GM21786 (cell line): ENCODE data around the gene GABBR2.
"Not testable (repeated sequence)": the region's sequence is repeated elsewhere in the genome, so short reads cannot be mapped to it uniquely, and the experiment has no call there.

Experiments used
- ATAC-seq: cut with Tn5 transposase; IDR thresholded peaks from one replicate; pipeline ENCODE4 v1.9.1; 2021; ENCODE audit not compliant: unreplicated experiment

Gene GABBR2

DNA sequence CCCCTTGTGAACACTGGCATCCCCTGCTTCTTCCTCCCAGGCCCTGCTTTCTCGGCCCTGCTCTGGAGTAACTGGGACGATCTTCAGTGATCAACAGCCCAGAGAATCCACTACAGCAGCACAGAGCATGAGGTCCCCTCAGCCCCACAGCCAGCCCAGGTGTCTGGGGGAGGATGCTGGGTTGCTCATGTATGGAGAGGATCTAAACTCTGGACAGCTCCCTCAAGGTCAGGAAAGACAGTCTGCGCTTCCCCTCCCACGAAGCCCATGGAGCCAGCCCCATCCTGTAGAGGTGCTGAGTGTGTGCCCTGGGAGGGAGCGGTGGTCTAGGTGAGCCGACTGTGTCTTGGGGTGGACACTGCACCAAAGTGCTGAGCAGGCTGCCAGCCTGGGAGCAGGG is 190.2 kb downstream of the GABBR2 start:
- ATAC-seq = no peak

DNA sequence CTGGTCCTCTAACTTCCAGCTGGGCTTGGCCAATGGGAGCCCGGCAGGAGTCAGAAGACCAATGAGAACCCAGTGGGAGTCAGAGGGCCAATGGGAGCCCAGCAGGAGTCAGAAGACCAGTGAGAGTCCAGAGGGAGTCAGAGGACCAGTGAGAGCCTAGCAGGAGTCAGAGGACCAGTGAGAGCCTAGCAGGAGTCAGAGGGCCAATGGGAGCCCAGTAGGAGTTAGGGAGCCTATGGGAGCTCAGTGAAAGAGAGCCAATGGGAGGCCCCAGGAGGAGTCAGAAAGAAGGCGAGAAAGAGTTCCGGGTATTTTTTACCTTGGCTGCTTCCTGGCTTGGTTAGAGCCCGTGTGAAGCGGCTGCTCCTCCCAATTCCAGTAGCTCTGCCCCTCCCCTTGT is 191.0 kb downstream of the GABBR2 start:
- ATAC-seq = no peak

DNA sequence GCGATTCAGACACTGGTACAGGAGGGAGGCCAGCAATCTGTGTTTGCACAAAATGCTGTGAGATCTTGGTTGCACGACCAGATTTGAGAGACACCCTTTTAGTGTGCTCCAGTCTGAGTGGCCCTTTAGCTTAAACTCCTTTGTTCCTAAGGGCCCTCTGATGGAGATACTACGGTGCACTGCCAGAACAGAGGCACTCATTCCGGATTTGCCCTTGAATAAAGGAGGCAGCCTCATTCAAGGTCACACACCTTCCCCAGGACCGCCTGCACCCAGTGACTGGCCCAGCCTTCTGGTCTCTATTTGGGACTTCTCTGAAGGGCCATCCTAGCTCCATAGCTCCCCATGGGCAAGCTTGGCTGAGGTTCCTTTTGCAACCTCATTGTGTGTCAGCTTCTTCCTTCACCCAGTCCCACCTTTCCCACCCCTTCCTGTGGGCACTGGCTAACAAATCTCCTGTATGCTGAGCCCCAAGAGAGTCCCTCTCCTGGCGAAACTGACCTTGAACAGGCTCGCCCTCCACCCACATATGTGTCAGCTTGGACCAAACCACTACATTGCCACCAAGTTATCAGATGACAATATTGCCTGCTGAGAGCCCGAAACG is 191.7 kb downstream of the GABBR2 start:
- ATAC-seq = no peak

DNA sequence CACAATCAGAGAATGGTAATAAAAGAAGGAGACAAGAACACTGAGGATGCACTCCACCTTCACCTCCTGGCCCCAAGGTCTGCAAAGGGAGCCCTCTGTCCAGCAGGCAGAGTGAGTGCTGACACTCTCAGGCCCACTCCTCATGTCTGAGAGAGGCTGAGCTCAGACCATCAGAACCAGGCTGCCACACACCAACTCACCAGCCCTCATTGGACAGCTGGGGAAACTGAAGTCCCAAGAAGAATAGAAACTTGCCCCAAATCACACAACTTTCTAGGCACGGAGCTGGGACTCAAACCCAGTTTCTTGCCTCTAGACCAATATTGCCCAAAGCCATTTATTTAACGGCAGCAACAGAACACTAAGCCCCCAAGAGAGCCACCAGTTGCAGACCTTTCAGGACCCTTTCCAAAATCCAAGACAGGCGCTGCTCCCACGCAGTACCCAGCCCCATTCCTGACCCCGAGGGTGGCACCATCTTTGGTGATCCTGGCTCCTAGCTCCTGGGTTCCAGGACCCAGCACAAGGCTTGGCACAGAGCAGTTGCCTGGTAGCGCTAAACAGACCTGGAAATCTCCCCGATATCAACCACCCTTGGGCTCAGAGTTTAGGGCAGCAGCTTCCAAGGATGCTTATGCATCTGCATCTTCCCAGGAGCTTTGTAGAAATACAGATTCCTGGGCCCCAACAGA is 192.4 kb downstream of the GABBR2 start:
- no peak for ATAC-seq

DNA sequence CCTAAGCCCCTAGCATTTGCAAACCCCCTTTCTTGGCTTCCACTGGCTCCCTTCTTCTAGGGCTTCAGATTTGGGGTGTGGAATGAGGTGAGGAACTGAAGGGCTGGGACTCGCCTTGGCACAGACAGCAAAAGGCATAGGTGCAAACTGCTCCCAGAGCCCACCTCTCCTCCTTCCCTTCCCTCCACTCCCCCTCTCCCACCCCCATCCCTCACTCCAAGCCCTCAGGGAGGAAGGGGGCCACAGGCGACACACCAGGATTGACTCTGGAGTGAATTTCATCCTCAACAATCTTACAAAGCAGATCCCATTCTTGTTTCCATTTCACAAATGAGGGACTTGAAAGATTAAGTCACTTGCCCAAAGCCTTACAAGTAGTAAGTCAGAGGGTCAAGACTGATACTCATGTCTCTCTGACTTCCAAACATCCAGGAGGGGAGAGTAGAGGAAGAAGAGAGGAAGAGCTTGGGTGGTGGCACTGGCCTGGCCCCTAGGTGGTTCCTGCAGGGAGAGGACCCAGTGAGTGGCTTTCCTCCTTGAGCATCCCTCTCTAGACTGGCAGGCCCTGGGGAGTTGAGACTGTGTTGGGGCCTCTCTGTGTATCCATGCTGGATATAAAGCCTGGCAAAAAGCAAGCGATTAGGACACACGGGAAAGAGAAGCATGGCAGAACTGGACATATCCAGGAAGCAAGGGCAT is 193.1 kb downstream of the GABBR2 start:
- no peak for ATAC-seq

DNA sequence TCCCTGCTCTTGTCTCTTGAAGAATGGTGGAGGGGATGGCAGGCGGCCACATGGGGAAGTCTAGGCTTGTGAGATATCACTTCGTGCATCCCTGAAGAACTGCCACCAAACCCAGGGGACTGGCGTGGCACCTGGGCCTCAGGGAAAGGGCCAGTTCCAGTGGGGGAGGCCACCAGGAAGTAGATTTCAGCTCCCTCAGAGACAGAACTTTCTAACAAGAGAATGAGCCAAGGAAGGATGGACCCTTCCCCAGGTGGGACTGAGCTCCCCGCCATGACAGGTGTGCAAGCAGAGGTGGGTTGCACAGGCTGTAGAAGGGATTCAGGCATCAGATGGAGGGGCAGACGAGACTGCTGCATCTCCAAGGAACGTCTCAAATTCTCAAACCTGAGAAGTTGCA is 193.9 kb downstream of the GABBR2 start:
- no peak for ATAC-seq

DNA sequence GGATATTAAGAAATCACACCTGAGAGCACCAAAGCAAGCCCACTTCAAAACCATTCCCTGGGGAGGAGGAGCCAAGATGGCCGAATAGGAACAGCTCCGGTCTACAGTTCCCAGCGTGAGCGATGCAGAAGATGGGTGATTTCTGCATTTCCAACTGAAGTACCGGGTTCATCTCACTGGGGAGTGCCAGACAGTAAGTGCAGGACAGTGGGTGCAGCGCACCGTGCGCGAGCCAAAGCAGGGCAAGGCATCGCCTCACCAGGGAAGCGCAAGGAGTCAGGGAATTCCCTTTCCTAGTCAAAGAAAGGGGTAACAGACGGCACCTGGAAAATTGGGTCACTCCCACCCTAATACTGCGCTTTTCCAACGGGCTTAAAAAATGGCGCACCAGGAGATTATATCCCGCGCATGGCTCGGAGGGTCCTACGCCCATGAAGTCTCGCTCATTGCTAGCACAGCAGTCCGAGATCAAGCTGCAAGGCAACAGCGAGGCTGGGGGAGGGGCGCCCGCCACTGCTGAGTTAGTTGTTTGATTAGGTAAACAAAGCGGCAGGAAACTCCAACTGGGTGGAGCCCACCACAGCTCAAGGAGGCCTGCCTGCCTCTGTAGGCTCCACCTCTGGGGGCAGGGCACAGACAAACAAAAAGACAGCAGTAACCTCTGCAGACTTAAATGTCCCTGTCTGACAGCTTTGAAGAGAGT is 200.4 kb downstream of the GABBR2 start:
- not testable (repeated sequence) for ATAC-seq

DNA sequence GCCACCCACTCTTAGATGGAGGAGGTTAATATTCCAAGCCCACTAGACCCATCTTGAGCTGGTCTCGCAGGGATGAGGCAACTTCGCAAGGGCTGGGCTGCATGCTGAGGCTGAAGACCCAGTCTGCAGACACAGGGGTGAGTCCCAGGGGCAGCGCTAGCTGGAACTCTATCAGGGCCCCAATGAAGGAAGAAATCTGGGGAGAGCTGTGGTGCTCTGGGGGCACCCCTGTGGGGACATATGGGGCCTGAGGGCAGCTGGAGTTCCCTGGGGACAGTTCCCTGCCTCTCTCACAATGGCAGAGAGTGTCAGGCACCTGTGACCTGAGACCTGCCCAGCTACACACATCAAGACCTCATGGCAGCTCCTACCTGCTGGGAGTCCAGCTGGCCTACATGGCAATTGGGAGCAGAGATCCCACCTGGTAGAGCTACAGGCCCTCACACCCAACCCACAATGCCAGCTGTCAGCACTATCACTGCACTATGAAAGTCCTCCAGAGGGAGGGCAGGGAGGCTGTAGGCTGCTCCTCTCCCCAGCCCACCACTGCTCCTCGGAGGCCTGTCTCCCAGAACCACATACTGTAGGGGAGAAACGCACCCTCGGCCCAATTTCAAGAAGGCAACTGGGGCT is 202.2 kb downstream of the GABBR2 start:
- ATAC-seq = no peak

DNA sequence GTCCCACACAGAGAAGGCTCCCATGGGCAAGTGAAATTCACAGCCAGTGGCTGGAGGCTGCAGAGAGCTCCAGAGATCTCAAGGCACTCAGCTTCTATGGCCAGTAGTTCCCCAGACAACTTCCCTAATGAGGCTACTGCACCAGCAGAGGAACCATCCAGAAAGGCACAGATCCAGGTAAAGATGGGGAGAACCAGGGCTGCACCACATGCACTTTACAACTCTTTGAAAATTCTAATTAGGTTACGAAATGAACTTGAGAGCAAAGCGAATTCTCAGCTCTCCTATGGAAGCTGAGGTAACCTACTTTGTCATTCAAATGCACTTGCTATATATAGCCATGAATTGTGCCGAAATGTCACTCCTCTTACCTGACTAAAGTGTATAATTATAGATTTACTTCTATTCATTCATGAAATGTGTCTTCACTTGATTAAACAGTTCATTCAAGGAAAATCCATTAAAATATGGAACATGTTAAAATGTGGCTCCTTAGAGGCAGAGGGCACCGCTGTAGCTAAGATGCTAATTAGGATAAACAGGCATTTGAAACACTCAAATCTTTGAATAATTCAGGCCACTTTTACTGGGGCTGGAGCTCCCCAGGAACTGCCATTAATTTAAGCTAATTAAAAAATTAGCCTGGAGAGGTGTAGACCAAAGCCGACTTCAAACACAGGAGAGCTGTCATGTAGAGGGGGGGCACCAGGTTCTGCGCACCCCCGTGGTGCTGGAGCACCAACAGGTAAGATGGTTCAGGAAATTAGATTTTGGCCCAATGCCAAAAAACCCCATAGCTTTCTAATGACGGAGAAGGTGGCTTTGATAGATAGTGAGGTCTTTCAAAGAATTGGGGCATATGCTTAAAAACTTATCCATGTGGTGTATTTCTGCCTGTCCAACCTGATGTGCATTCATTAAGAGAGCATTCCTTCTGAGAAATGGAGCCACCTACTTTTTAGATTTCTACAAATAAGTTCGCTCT is 204.1 kb downstream of the GABBR2 start:
- ATAC-seq = no peak

DNA sequence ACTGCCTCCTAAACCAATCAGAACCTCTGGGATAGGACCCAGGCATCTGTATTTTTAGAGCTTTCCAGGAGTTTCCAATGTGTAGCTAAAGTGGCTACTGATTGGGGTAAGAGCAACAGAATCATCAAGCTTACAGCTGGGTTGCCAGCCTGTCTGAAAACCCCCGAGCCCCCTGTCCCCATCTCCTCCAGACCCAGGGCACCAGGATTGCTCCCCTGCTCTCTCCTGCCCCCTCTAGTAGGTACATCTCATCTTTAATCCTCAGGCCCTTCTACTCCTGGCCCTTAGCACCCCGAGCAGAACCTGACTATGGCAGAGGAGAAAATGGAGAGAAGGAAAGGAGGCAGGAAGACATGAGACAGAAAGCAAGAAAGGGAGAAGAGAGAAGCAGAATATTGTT is 204.9 kb downstream of the GABBR2 start:
- ATAC-seq = no peak

DNA sequence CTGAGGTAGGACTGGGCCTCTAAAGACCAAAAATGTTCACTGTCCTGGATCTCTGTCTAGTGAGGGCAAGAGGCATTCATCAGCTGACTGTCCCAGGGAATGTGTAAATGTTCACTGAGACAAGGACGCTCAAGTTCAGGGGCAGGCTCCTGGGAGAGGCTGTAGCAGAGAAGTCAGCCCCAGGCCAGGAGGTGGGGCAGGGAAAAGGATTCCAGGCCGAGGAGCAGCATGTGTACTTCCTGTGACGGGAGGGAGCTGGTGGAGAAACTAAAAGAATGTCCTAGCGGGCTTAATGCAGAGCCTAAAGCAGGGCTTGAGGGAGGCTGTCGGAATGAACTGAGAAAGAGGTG is 205.8 kb downstream of the GABBR2 start:
- ATAC-seq = no peak

DNA sequence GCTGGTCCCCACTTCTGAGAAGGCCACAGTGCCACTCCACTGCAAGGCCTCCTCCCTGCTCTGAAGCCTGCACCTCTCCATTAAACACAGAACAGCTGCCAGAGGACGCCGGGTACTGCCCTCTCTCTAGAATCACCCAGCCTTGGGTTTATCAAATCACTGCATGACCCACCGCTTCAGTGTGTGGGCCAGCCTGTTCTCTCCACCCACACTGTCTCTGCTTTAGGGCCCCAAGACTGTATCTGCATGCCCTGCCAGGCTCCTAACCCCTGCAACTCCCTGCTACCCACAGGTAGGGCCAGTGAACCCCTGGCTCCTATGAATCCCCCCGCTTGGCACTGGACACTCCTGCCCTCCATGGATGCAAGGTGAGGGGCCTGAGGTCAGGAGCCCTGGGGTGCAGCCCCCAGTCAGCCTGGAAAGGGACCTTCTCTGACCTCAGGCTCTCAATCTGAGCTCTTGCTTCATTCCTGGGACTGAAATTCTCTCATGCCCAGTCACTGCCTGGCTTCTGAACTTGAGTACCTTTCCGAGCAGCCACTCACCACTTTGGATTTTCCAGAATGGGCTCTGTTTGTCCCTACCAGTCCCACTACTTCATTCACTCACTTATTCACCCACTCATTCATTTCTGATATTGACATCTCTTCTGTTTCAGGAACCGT is 206.3 kb downstream of the GABBR2 start:
- ATAC-seq = no peak

DNA sequence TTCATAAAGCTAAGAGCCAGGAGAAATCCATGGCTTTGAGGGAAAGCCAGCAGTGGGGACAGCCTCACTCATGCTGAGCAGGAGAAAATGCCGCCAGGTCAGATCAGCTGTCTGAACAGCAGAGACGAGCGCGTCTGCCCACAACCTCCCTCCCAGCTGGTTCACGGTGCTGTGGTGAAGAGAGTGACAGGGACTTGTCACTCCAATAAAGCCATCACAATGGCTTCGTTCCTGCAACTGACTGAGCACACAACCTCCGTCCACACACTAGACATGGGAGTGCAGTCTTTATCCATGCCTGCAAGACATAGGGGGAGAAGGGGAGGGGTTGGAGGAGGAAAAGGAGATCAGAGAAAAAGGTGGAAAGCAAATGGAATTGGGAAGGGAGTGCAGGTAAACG is 206.9 kb downstream of the GABBR2 start:
- ATAC-seq = no peak

DNA sequence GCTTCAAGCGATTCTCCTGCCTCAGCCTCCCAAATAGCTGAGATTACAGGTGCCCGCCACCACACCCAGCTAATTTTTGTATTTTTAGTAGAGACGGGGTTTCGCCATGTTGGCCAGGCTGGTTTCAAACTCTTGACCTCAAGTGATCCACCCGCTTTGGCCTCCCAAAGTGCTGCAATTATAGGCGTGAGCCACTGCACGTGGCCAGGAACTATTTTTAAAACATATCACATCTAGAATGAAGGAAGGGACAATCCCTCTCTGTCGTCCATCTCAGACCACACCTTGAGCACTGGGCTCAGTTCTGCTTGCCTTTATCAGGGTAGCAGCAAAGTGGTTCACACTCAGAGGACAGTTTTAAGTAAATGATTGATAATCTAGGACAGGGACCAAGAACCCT is 207.5 kb downstream of the GABBR2 start:
- ATAC-seq = not testable (repeated sequence)

DNA sequence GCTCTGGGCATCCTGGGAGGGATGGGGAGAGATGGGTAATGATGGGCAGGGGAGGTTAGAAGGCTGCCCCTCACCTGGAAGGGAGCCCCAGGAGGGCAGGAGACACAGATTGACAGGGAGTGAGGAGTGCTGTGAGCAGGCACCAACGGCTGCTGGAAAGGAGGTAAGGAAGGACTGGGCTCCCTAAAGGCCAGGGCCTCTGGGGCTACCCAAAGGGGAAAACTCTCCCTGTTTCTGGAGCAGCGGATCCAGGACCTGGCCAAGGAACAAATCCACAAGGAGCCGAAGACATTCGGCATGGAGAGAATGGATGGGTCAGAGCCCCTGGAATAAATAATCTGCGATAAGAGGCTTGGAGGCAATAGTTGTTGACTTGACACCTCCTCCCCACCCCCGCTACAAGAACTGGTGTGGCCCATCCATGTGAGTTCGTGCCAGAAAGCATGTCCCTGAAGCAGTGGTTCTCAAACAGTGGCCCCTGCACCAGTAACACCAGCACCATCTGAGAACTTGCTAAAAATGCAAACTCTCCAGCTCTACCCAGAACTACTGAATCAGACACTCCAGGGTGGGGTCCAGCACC is 208.3 kb downstream of the GABBR2 start:
- no peak for ATAC-seq

DNA sequence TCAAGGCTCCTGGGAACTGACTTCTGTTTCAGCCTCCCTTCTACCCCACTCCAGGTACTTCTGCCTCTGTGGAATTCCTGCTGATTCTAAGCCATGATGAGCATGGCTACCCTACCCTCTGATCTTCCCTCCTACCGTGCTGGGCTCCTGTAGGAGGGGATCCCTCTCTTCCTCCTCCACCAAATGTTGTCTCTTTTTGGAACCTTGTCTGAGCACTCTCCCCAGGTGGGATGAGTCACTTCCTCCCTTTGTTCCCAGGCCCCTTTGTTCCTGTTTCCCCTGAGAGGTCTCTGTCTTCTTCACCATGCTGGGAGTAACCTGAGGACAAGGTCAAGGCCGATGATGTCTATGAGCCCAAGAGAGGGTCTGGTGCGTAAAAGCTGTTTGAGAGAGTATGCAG is 213.2 kb downstream of the GABBR2 start:
- no peak for ATAC-seq

DNA sequence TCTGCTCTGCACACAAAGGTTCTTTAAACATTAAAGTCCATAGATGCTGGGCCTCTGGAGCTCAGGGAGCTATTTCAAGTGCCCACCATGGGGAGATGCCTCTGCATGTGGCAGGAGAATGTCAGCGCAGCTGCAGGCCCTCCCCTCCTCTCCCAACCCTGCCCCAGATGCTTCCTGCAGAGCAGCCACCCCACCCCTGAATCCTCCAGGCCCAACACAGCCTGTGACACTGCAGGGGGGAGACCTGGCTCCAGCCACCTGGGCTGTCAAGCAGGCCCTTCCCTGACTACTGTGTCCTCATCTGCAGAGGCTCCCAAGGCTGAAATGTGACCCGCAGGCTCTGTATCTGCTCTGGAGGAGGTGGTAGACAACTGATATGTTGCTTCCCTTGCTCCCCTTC is 213.9 kb downstream of the GABBR2 start:
- no peak for ATAC-seq

DNA sequence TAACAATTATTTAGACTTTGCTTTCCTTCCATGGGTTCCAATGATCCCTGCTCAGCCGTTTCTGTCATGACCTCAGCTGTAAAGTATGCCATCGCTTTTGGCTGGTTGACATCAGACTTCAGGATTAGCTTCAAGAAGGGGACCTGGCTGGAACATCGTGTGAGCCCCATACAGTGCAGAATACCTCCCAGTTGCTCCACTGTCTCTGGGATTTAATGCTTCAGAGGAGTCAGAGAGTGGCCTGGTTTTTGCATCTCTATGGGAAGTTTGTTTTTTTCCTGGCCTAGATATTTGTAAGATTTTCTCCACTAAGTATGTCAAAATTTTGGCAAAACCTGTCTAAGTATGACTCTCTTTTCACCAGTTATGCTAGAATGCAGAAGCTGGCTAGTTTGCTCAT is 216.9 kb downstream of the GABBR2 start:
- no peak for ATAC-seq

DNA sequence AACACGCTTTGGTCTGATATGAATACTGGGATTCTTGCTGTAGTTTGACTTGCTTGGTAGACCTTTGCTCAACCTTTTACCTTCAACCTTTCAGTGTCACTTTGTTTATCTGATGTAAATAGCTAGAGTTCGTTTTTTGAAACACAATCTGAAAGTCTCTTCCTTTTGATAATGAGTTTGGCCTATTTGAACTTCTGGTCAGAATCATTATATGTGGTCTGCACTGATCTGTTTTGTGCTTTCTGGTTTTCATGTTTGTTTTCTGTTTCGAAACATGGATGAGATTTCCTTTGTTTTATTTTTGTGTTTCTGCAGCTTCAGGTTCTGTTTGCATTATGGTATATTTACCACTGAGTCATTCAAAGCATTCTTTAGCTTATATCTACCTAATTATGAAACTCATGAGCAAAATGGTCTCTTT is 217.5 kb downstream of the GABBR2 start:
- ATAC-seq = no peak
